ENCODE results near the gene EEF2.
A peak's percentile ranks its signal among the peaks of the same experiment; 100 is the strongest.

EEF2 gene

DNA sequence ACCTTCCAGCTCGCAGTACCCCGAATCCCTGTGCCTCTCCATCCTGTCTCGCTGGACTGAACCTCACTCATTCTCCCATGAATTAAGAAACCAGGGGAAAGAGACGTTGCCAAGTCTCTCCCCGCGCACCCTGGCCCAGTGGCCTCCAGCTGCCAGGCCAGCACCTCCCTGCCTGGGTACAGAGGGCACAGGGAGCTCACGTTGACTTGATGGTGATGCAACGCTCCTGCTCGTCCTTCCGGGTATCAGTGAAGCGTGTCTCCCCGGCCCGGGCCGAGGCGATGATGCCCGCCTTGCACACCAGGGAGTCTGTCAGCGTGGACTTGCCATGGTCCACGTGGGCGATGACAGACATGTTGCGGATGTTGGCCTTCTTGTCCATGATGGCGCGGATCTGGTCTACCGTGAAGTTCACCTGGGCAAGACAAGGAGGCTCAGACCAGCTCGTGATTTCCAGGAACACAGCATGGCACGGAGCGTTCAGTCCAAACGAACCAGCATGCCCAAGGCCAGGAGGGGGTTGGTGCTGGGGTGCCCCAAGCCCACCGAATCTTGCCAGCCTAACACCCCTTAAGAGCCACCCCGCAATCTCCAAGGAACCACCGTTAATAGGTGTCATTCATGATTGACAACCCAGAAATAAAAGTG is 1.2 kb downstream of the EEF2 start:
- no peak for TF ChIP-seq ZNF274 (IDR thresholded peaks at IDR 0.05; ENCODE audit: low read depth, low read length)

DNA sequence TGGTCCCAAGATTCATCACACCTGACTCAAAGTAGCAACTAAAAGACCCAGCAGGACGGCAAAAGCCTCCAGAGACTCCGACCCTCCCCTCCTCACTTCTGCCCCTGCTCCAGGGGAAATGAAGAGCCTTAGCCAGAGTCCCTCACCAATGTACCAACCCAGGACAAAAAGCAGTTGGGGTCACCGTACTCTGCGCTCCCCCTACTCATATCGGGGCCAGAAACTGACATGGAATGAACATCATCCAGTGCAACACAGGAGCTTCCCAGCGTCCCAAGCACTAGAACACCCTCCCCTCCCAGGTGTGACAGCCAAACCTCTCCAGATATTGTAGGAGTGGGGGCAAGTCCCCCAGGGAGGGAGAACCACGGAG is 1.7 kb downstream of the EEF2 start:
- TF ChIP-seq ZNF274 (IDR thresholded peaks at IDR 0.05; ENCODE audit: low read depth, low read length) = no peak
- peak overlapping the region; percentile 91 for H3K4me3 ChIP-seq (ENCODE audit: low read length)

More for the DNA sequence above, 1.2 kb downstream of the EEF2 start:
- H3K4me3 ChIP-seq (ENCODE audit: low read length) = peak overlapping the region; percentile 91

DNA sequence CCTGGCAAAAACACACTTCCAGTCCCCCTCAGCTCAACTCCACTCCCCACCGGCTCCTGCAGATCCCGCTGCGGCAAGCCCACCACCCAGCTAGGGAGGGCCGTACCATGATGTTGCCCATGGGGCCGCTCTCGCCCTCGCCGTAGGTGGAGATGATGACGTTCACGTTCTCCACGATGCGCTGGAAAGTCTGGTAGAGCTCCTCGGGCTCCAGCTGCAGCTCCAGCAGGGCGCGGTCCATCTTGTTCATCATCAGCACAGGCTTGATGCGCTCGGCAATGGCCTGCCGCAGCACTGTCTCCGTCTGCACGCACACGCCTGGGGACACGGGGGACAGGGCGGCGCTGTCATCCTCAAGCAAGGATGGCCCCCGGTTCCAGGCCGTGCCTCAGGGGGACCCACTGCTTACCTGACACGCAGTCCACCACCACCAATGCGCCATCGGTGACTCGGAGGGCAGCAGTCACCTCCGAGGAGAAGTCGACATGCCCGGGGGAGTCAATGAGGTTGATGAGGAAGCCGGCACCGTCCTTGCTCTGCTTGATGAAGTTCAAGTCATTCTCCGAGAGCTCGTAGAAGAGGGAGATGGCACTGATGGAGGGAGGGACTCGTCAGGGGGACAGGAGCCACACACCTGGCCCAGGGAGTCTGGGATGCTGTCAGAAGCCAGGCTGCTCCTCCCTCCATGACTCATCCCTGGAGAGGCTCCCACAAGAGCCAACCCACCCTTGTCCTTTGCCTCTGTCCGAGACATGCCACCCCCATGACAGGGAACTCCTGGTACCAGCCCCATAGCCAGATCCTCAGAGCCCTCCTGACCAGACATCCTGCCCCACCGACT is 2.3 kb downstream of the EEF2 start:
- H3K4me3 ChIP-seq (ENCODE audit: low read length) = peak overlapping the region; percentile 91; the same call in 1 of the 2 replicates
- no peak for TF ChIP-seq ZNF274 (IDR thresholded peaks at IDR 0.05; ENCODE audit: low read depth, low read length)

DNA sequence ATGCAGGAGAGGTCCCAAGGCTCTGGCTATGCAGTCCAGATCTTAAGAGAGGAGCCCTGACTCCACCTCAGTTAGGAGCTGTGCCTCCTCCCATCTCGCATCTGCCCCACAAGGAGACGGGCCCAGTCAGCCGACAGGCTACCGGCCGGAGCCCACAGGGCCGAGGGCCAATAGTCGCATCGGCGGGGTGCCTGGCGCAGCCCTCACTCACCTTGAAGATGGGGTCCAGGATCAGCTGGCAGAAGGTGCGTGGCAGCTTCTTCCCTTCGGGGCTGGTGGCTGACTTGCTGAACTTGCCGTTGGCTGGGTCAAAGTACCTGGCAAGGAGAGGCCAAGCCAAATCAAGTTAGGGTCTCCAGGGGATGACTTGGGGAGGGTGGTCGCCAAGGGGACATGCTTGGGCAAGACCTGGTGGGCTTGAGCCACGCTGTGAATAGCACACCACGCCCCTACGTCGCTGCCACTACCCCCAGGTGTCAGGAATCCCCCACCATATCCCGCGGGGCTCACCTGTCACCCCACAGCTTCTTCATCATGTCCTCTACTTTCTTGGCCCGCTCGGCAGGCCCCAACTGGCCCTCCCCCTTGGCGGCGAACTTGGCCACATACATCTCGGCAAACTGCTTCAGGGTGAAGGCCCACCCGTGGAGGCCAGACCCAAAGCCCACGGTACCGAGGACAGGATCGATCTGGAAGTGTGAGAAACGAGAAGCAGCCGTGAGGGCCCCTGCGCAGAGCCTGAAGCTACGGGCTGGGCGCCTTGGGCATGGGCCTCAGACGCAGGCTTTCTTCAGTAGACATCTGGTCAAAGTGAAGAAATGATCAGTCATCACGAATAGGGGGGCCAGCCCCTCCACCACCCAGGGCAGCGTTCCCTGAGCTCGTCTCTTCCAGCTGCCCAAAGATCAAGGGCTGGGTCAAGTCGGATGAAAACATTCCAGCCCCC is 3.3 kb downstream of the EEF2 start:
- TF ChIP-seq ZNF274 (IDR thresholded peaks at IDR 0.05; ENCODE audit: low read depth, low read length) = no peak
- H3K4me3 ChIP-seq (ENCODE audit: low read length) = no peak overlapping the region

DNA sequence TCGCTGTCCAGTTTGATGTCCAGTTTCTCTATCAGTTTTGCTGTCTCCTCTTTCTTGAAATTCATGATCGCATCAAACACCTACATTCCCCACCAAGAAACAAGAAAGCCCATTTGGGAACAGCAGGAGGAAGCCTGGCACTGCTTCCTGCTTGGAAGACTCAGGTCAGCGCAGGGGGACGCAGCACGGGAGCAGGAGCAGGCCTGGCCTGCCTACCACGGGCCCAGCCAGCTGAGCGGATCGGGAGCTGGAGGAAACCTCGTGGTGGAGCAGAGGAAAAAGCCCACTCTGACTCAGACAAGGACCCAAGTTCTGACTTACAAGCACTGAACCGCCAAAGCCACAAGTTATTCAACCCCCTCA is 3.9 kb downstream of the EEF2 start:
- no peak overlapping the region for H3K4me3 ChIP-seq (ENCODE audit: low read length)
- no peak for TF ChIP-seq ZNF274 (IDR thresholded peaks at IDR 0.05; ENCODE audit: low read depth, low read length)

DNA sequence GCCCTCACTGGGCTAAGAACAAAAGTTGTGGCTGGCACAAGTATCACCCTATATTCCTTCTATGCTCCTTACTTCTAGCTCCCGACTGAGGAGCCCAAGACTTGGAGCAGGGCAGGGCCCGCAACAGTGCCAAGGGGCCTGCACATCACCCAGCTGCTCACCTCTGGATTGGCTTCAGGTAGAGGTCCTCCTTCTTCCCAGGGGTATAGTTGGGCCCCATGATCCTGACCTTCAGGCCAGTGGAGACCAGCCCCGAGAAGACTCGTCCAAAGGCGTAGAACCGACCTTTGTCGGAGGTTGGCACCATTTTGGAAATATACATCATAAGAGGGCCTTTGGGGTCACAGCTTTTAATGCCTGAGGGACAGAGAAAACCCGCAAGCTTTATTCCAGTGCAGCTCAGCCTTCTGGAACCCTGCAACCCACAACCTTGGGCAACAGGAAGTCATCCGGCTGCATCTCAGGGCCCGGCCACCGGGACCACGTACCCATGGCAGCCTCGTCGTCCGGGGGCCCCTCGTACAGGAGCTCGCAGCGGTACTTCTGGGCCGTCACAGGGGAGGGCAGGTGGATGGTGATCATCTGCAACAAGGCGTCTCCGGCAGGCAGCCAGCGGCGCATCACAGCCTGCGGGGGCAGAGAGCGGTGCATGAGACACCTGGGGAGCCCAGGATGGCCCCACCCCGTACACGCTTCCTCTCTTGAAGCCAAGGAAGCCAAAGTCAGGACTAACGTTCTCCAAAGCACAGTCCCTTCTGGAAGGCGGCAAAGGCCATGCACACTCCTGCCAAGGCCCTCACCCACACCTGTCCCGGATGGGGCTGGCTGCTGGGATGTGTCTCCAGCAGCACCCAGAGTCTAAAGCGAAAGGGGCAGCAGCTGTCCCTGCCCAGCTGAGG is 4.7 kb downstream of the EEF2 start:
- no peak for TF ChIP-seq ZNF274 (IDR thresholded peaks at IDR 0.05; ENCODE audit: low read depth, low read length)
- H3K4me3 ChIP-seq (ENCODE audit: low read length) = no peak overlapping the region

DNA sequence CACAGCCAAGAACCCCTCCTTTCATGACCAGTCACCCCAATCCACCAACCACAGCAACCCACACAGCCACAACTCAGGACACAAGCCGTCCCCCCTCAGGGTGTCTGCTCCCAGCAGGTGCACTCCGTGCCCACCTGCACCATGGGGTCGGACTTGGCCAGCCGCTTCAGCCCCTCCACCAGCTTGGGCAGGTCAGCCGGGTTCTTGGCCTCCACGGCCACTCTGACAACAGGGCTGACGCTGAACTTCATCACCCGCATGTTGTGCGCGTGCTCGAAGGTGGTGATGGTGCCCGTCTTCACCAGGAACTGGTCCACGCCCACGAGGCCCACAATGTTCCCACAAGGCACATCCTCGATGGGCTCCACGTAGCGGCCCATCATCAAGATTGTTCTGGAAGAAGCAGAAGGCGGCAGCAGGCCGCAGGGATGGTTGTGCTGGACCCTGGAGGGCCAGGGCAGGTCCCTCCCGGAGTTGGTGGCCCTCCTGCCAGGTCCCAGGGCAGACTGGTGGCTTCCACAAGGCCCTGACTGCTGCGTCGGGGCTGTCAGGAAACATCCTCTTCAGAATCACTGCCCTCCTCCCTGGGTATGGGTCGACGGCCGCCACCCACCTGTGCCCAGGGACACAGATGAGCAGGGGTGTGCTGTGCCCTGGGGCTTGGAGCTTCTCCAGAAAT is 5.5 kb downstream of the EEF2 start:
- no peak for TF ChIP-seq ZNF274 (IDR thresholded peaks at IDR 0.05; ENCODE audit: low read depth, low read length)

DNA sequence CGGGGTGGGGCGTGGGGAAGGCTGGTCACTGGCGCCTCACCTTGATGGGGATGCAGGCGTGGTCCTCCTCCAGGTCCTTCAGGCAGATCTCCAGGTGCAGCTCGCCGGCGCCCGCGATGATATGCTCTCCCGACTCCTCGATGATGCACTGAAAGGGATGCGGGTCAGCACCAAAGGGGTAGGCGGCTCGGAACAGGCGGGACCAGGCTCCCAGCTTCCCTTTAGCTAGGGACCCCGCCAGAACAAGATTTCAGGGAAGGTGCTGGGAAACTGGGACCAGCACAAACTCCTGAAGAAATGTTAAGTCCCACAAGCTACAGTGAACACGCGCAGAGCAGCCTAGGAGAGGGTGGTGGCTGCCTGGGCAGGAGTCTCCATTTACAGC is 6.0 kb downstream of the EEF2 start:
- TF ChIP-seq ZNF274 (IDR thresholded peaks at IDR 0.05; ENCODE audit: low read depth, low read length) = no peak
- H3K4me3 ChIP-seq (ENCODE audit: low read length) = no peak overlapping the region

More for the DNA sequence above, 5.5 kb downstream of the EEF2 start:
- no peak overlapping the region for H3K4me3 ChIP-seq (ENCODE audit: low read length)

DNA sequence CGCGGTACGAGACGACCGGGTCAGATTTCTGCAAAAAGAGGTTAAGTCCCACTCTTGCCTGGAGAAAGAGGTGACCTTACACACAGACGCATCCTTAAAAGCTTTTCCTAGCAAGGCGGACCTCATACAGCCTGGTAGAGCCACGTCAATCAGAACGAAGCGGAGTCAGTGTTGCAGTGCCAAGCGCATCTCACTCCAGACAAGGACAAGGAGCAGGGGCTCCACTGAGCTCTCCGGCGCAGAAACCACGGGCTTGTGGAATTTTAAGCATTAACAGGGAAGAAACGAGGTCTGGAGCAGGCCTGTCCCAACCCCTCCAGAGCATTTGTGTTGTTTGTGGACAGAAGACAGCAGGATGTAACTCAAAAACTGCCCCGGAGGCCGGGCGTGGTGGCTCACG is 7.1 kb downstream of the EEF2 start:
- no peak overlapping the region for H3K4me3 ChIP-seq (ENCODE audit: low read length)
- TF ChIP-seq ZNF274 (IDR thresholded peaks at IDR 0.05; ENCODE audit: low read depth, low read length) = no peak

DNA sequence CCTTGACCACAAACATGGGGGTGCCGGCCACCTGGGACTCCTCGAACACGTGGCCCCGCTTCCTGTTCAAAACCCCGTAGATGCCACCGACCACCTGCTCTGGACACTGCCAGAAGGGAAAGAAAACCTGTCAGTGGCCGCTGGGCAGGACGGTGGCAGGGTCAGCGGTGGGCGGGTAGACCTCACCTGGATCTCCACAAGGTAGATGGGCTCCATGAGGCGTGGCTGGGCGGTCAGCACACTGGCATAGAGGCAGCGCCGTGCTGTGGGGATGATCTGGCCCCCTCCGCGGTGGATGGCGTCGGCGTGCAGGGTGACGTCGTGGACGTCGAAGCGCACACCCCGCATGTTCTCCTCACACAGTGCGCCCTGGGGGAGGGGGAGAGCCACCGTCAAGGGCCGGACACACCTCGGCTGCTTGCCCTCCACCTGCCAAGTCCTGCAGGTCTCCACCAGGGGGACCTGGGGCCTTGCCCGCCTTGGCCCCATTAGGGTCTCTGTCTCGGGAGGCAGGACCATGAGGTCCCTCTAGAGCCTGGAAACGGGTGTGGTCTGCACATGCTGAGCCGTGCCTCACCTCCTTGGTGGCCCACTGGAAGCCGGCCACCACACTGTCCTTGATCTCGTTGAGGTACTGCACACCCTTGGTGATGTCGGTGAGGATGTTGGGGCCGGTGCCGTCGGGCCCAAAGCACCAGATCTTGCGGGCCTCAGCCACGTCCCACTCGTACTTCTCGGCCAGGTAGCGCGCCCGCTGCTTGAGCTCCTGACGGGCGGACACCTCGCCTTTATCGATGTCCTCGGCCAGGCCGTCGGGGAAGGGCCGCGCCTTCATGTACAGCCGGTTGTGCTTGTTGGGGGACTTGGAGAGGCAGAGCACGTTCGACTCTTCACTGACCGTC is 7.8 kb downstream of the EEF2 start:
- no peak for TF ChIP-seq ZNF274 (IDR thresholded peaks at IDR 0.05; ENCODE audit: low read depth, low read length)
- H3K4me3 ChIP-seq (ENCODE audit: low read length) = no peak overlapping the region

DNA sequence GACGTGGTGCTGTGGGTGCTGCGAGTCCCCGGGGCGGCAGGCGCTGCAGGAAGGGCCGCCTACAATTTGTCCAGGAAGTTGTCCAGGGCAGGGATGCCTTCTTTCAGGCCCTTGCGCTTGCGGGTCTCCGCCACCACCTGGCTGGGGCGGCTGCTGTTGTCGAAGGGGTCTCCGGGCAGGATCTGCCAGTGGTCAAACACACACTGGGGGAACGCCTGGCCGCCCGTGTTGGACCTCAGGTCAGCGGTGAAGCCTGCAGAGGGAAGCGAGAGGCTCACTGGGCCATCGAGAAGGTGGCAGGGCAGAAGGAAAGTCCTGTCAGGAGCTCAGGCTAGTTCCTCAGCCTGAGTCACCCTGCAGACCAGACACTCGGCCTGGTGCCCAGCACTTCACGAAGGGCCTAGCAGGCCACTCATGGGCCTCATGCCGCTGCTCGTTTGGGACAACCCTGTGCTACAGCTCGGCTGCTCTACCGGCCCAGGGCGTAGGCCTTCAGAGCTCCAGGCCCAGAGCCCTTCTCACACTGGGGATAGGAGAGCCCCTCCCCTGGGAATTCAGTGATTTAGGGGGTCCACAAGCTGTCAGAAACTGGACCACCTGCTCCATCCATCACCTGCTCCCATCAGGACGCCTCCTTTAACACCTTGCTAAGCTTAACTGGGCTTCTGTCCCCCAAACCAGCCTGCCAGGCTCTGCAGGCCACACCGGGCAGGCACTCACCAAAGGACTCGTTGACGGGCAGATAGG is 8.6 kb downstream of the EEF2 start:
- no peak overlapping the region for H3K4me3 ChIP-seq (ENCODE audit: low read length)

More for the DNA sequence above, 8.6 kb downstream of the EEF2 start:
- no peak for TF ChIP-seq ZNF274 (IDR thresholded peaks at IDR 0.05; ENCODE audit: low read depth, low read length)

Data from GM08714 (cell line).